H1 (cell line): ENCODE results near the gene RYR3. TPM values are rescaled to one million over a fixed set of nuclear protein-coding genes. Genes with fewer than 3 reads are reported as not detected.

Source experiments
- CTCF ChIA-PET: fragments of 300-600 bp; sonication (Branson Sonifier 250); formaldehyde crosslinking; loops from one replicate; lab custom pipeline; 2021; ENCODE audit not compliant: partially characterized antibody; lab: Charles Lee
- POLR2A ChIA-PET: fragments of 300-600 bp; sonication (Branson Sonifier 250); formaldehyde crosslinking; loops from one replicate; lab custom pipeline; 2021; ENCODE audit warnings: inconsistent platforms; ENCODE audit not compliant: partially characterized antibody; lab: Charles Lee
- DNase-seq, 2 experiments: peaks; one replicate each; pipeline versions ENCODE4 v3.0.0 to v3.0.0-alpha.2; 2010 to 2022; ENCODE audit warnings: low spot score in 2 of 2, low read depth in 1 of 2, mixed read lengths in 1 of 2
- FAIRE-seq: peaks from 2 replicates; lab custom pipeline; 2011; peaks lifted over from hg19 to GRCh38; lab: Jason Lieb, UNC
- H2AFZ ChIP-seq: 2 replicates; pipeline ENCODE4 v1.8.1; 2012; ENCODE audit warnings: low read length, inconsistent platforms
- H2AK5ac ChIP-seq: 2 replicates; pipeline ENCODE4 v1.6.1; 2013; ENCODE audit warnings: low read depth, low read length
- H2BK120ac ChIP-seq: replicated peaks from 2 replicates; pipeline ENCODE3; 2013; ENCODE audit warnings: low read depth, low read length, inconsistent platforms
- H2BK12ac ChIP-seq: 2 replicates; pipeline ENCODE4 v1.6.1; 2013; ENCODE audit warnings: low read depth, low read length
- H2BK15ac ChIP-seq: 2 replicates; pipeline ENCODE4 v1.6.1; 2013; ENCODE audit warnings: low read length
- H2BK20ac ChIP-seq: 2 replicates; pipeline ENCODE4 v1.6.1; 2013; ENCODE audit warnings: low read length
- H2BK5ac ChIP-seq: 2 replicates; pipeline ENCODE4 v1.6.1; 2013; ENCODE audit warnings: low read depth, low read length
- H3K14ac ChIP-seq: 2 replicates; pipeline ENCODE4 v1.6.1; 2013; ENCODE audit warnings: inconsistent platforms; ENCODE audit not compliant: insufficient read length
- H3K18ac ChIP-seq: 2 replicates; pipeline ENCODE4 v1.6.1; 2013; ENCODE audit warnings: low read length; ENCODE audit errors: extremely low read depth
- H3K23ac ChIP-seq: 2 replicates; pipeline ENCODE4 v1.6.1; 2013; ENCODE audit warnings: inconsistent platforms; ENCODE audit not compliant: insufficient read length
- H3K23me2 ChIP-seq: 2 replicates; pipeline ENCODE4 v1.6.1; 2013; ENCODE audit warnings: low read depth, low read length
- H3K27ac ChIP-seq: 2 replicates; pipeline ENCODE4 v1.6.1; 2011; ENCODE audit warnings: low read depth, low read length, inconsistent platforms
- H3K27me3 ChIP-seq, 4 experiments: replicated peaks in 1 of 4; 1 replicate in 1 of 4; 2 replicates in 3 of 4; pipeline versions ENCODE4 v1.6.1 to v1.8.1; 2011 to 2013; ENCODE audit warnings: low read length in 3 of 4, mild to moderate bottlenecking in 3 of 4, inconsistent platforms in 2 of 4, mixed read lengths in 2 of 4, moderate library complexity in 1 of 4; ENCODE audit not compliant: control insufficient read depth in 3 of 4, insufficient read depth in 3 of 4; ENCODE audit errors: extremely low read depth in 1 of 4
- H3K36me3 ChIP-seq, 4 experiments: 2 replicates each; pipeline versions ENCODE4 v1.6.1 to v1.8.1; 2011 to 2013; ENCODE audit warnings: mild to moderate bottlenecking in 4 of 4, low read length in 3 of 4, moderate library complexity in 2 of 4, control low read depth in 1 of 4, inconsistent platforms in 1 of 4; ENCODE audit not compliant: insufficient read depth in 4 of 4, control insufficient read depth in 2 of 4
- H3K4ac ChIP-seq: replicated peaks from 2 replicates; pipeline ENCODE3; 2013; ENCODE audit warnings: low read length, low read depth, mixed read lengths, inconsistent platforms; ENCODE audit not compliant: insufficient read length
- H3K4me1 ChIP-seq, 4 experiments: replicated peaks in 1 of 4; 1 replicate in 1 of 4; 2 replicates in 3 of 4; pipeline versions ENCODE4 v1.6.1 to v1.8.1; 2011 to 2013; ENCODE audit warnings: low read length in 3 of 4, inconsistent platforms in 2 of 4, mixed read lengths in 1 of 4; ENCODE audit not compliant: insufficient read depth in 4 of 4, control insufficient read depth in 3 of 4
- H3K4me2 ChIP-seq, 2 experiments: 2 replicates each; pipeline versions ENCODE4 v1.6.1 to v1.8.1; 2011 to 2013; ENCODE audit warnings: low read depth in 2 of 2, low read length in 2 of 2, control low read depth in 1 of 2, inconsistent platforms in 1 of 2, mild to moderate bottlenecking in 1 of 2; ENCODE audit not compliant: insufficient read depth in 1 of 2
- H3K4me3 ChIP-seq, 4 experiments: fragments of 200-600, 300-600 bp in 1 of 4; sonication (generic), shearing (Covaris generic), sonication (Bioruptor Twin) in 1 of 4; 2 replicates each; pipeline versions ENCODE4 v1.5.1 to v1.8.1; 2011 to 2016; ENCODE audit warnings: low read length in 4 of 4, low read depth in 3 of 4, control low read depth in 2 of 4, inconsistent platforms in 2 of 4, mild to moderate bottlenecking in 2 of 4, mixed read lengths in 1 of 4, moderate library complexity in 1 of 4; ENCODE audit not compliant: insufficient read depth in 2 of 4; ENCODE audit errors: extremely low read depth in 1 of 4
- H3K56ac ChIP-seq: replicated peaks from 2 replicates; pipeline ENCODE3; 2013; ENCODE audit warnings: low read depth, mild to moderate bottlenecking, mixed read lengths, low read length, inconsistent platforms; ENCODE audit not compliant: insufficient read length
- H3K79me1 ChIP-seq: 2 replicates; pipeline ENCODE4 v1.6.1; 2013; ENCODE audit warnings: low read depth, low read length, control low read depth
- H3K79me2 ChIP-seq, 2 experiments: 2 replicates each; pipeline versions ENCODE4 v1.6.1 to v1.8.1; 2012 to 2013; ENCODE audit warnings: low read length in 2 of 2, mild to moderate bottlenecking in 2 of 2, inconsistent platforms in 1 of 2; ENCODE audit not compliant: insufficient read depth in 2 of 2, control insufficient read depth in 1 of 2
- H3K9ac ChIP-seq, 4 experiments: replicated peaks in 1 of 4; 1 replicate in 1 of 4; 2 replicates in 3 of 4; pipeline versions ENCODE4 v1.6.1 to v1.8.1; 2011 to 2013; ENCODE audit warnings: low read depth in 3 of 4, low read length in 3 of 4, control low read depth in 2 of 4, mild to moderate bottlenecking in 2 of 4, moderate library complexity in 2 of 4, inconsistent platforms in 1 of 4; ENCODE audit errors: extremely low read depth in 1 of 4
- H3K9me3 ChIP-seq, 2 experiments: 2 replicates each; pipeline versions ENCODE4 v1.6.1 to v1.8.1; 2012 to 2013; ENCODE audit warnings: mild to moderate bottlenecking in 2 of 2, moderate library complexity in 2 of 2, control low read depth in 1 of 2, inconsistent platforms in 1 of 2, low read depth in 1 of 2, low read length in 1 of 2, mixed read lengths in 1 of 2; ENCODE audit not compliant: insufficient read depth in 2 of 2
- H4K20me1 ChIP-seq, 2 experiments: replicated peaks in 1 of 2; 2 replicates each; pipeline versions ENCODE3 to v1.8.1; 2011 to 2013; ENCODE audit warnings: inconsistent platforms in 2 of 2, low read length in 2 of 2, mild to moderate bottlenecking in 1 of 2; ENCODE audit not compliant: insufficient read depth in 2 of 2, control insufficient read depth in 1 of 2
- H4K5ac ChIP-seq: 2 replicates; pipeline ENCODE4 v1.6.1; 2013; ENCODE audit warnings: low read length, low read depth, mixed read lengths, inconsistent platforms; ENCODE audit not compliant: insufficient read length
- H4K8ac ChIP-seq: 2 replicates; pipeline ENCODE4 v1.8.0; 2013; ENCODE audit warnings: mild to moderate bottlenecking, moderate library complexity, low read length, inconsistent platforms; ENCODE audit not compliant: insufficient read depth; ENCODE audit errors: extremely low read depth
- H4K91ac ChIP-seq: replicated peaks from 2 replicates; pipeline ENCODE3; 2013; ENCODE audit warnings: low read length, mixed read lengths, inconsistent platforms; ENCODE audit not compliant: insufficient read length
- BACH1 ChIP-seq: IDR thresholded peaks from 2 replicates; pipeline ENCODE4 v1.6.1; 2012; ENCODE audit warnings: low read length, improper control_type of control experiment
- WGBS, 2 experiments: shearing (Covaris generic) in 1 of 2; methylation state at CpG; one replicate each; pipeline versions ENCODE4 v1.1.6 to v1.1.7; 2013 to 2015; ENCODE audit warnings: low lambda C conversion rate in 2 of 2, mixed read lengths in 2 of 2, inconsistent platforms in 1 of 2, low coverage in 1 of 2, missing lambda C conversion rate in 1 of 2; ENCODE audit not compliant: insufficient replicate concordance in 2 of 2, insufficient coverage in 1 of 2, insufficient read length in 1 of 2; ENCODE audit errors: extremely low coverage in 1 of 2, missing lambda C conversion rate in 1 of 2; 5-methylcytosine and 5-hydroxymethylcytosine counted together
- polyA plus RNA-seq, 7 experiments: library from polyadenylated mRNA; depleted of rRNA in 3 of 7; stranded (reverse) in 5 of 7; unstranded in 2 of 7; fragments of >200 nt in 5 of 7; fragments of 200-250 nt in 2 of 7; gene quantifications; 1 replicate in 5 of 7; 2 replicates in 1 of 7; 4 replicates in 1 of 7; pipeline versions ENCODE4 v1.2.1 to v1.2.3, GENCODE V29; 2011 to 2013; ENCODE audit warnings: missing spikeins in 2 of 7, mixed read lengths in 2 of 7
- total RNA-seq: library from RNA; stranded (reverse); fragmentation: NEBNext Ultra II Directional; extraction: Animal tissue kit (Norgen Biotek cat#: 25700); gene quantifications from 2 replicates; pipeline ENCODE4 v1.2.1, GENCODE V29; 2021

The RYR3 gene
- total and polyA plus RNA-seq, 2 of the 8 experiments (the other 6 are each of a cell fraction or from before 2014, with no cell fraction given) = 0.33 to 3.4 TPM

DNA sequence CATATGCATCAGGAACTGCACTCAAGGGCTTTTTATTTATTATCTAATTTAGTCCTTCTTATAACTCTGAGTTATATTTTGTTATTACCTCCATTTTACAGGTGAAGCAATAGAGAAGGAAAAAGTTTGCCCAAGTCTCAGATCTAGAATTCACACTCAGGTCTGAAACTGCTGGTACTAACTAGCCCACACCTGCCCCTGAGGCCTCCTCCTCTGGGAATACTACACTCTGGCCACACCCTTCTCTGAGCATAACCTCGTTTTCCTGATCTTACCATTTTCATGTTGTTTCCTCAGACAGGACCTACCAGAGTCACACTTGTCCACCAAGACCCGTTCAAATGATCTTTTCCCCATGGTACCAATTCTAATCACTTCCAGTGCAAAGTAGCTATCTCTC lies 563.4 kb downstream of the RYR3 start:
- Histone ChIP-seq H4K20me1 (no peaks in the 10 kb centered on the region), H3K4ac (no peak overlapping the region), H3K18ac (no peak overlapping the region), H3K36me3 (no peaks in the 10 kb centered on the region), H3K4me1 (peaks cover 0 to 6% (median 5%) of the 10 kb centered on the region in 4 experiments; a peak in 4 of 7 replicates), H3K56ac (no peak overlapping the region), H4K91ac (no peak overlapping the region), H4K5ac (no peak overlapping the region), H3K4me3 (no peak overlapping the region), H3K14ac (no peak overlapping the region), H3K79me2 (no peaks in the 10 kb centered on the region), H2BK12ac (no peak overlapping the region), H4K8ac (no peak overlapping the region), H2BK15ac (no peak overlapping the region), H3K4me2 (no peak overlapping the region), H3K27ac (no peak overlapping the region), H3K9me3 (no peaks in the 10 kb centered on the region), H2BK5ac (no peak overlapping the region), H3K23ac (no peak overlapping the region), H3K23me2 (no peaks in the 10 kb centered on the region), H2AFZ (no peak overlapping the region), H3K9ac (no peak overlapping the region), H3K27me3 (no peaks in the 10 kb centered on the region), H2BK120ac (no peak overlapping the region), H2AK5ac (no peak overlapping the region), H3K79me1 (no peaks in the 10 kb centered on the region), H2BK20ac (no peak overlapping the region)
- CTCF ChIA-PET = interaction anchor here (0.6 to 1.6 kb wide), 4 partner anchors 11 to 1510 kb away, joined by 3 read pairs; no protein-coding TSS in a partner anchor
- no peak for DNase-seq
- POLR2A ChIA-PET = no interaction called here
- TF ChIP-seq BACH1 = no peak
- 84% methylated on average over 2 of the region's 2 CpGs; no CpG with 5 or more reads in 1 of the 2 experiments for WGBS, 2 experiments
- no peak for FAIRE-seq
